T-cell (primary cell): ENCODE results near the gene ARHGEF16. TPM values are rescaled to one million over a fixed set of nuclear protein-coding genes. Genes with fewer than 3 reads are reported as not detected.

ENCODE experiments used
- ATAC-seq, 4 experiments: fragments of 200-7000 bp in 3 of 4; fragments of 150-1000 bp in 1 of 4; cut with Tn5 transposase; replicated peaks in 1 of 4; 1 replicate in 3 of 4; 2 replicates in 1 of 4; pipeline ENCODE4 v1.10.0; 2021; ENCODE audit warnings: moderate library complexity in 3 of 4, mild to moderate bottlenecking in 2 of 4, moderate number of reproducible peaks in 1 of 4
- CTCF ChIA-PET, 2 donors: fragments of 300-600 bp; sonication (Branson Sonifier 250); formaldehyde crosslinking; loops; one replicate each; lab custom pipeline; 2022; ENCODE audit warnings: antibody characterized with exemption in 2 of 2; lab: Charles Lee
- POLR2A ChIA-PET, 2 donors: fragments of 300-600 bp; sonication (Branson Sonifier 250); formaldehyde crosslinking; loops; one replicate each; lab custom pipeline; 2022; ENCODE audit warnings: antibody characterized with exemption in 2 of 2; lab: Charles Lee
- DNase-seq, 35 experiments: peaks; one replicate each; pipeline versions ENCODE4 v3.0.0 to v3.0.0-alpha.2; 2013 to 2023
- H3K27ac ChIP-seq: one replicate; pipeline ENCODE4 v1.5.1; 2013; ENCODE audit warnings: low read length
- H3K27me3 ChIP-seq, 2 experiments: replicated peaks in 1 of 2; 1 replicate in 1 of 2; 2 replicates in 1 of 2; pipeline versions ENCODE4 v1.6.1 to v1.7.0; 2013; ENCODE audit warnings: low read length in 1 of 2, mixed read lengths in 1 of 2; ENCODE audit not compliant: control insufficient read depth in 2 of 2, insufficient read depth in 2 of 2; ENCODE audit errors: extremely low read depth in 1 of 2
- H3K36me3 ChIP-seq, 2 donors: 1 replicate in 1 of 2; 2 replicates in 1 of 2; pipeline versions ENCODE4 v1.6.1 to v1.7.0; 2013; ENCODE audit warnings: low read length in 1 of 2; ENCODE audit not compliant: control insufficient read depth in 2 of 2, insufficient read depth in 1 of 2; ENCODE audit errors: extremely low read depth in 1 of 2
- H3K4me1 ChIP-seq, 2 experiments: 1 replicate in 1 of 2; 2 replicates in 1 of 2; pipeline versions ENCODE4 v1.6.1 to v1.7.0; 2013; ENCODE audit warnings: low read length in 2 of 2, mixed read lengths in 1 of 2; ENCODE audit not compliant: insufficient read depth in 2 of 2, control insufficient read depth in 1 of 2; ENCODE audit errors: extremely low read depth in 1 of 2
- H3K4me3 ChIP-seq, 2 donors: 1 replicate in 1 of 2; 2 replicates in 1 of 2; pipeline versions ENCODE4 v1.5.1 to v1.7.0; 2013; ENCODE audit warnings: mild to moderate bottlenecking in 2 of 2, low read length in 1 of 2, moderate library complexity in 1 of 2; ENCODE audit not compliant: control insufficient read depth in 1 of 2; ENCODE audit errors: extremely low read depth in 1 of 2
- H3K9me3 ChIP-seq: 2 replicates; pipeline ENCODE4 v1.7.0; 2013
- H3K27ac Mint-ChIP-seq, 2 donors: one replicate each; pipeline ENCODE4 v1.8.0; 2020 to 2021; ENCODE audit warnings: mild to moderate bottlenecking in 2 of 2, mixed read lengths in 2 of 2
- H3K27me3 Mint-ChIP-seq, 2 donors: one replicate each; pipeline ENCODE4 v1.8.0; 2021 to 2022; ENCODE audit warnings: mixed read lengths in 2 of 2
- H3K36me3 Mint-ChIP-seq: one replicate; pipeline ENCODE4 v1.8.0; 2021; ENCODE audit warnings: mixed read lengths
- H3K4me1 Mint-ChIP-seq, 3 donors: one replicate each; pipeline ENCODE4 v1.8.0; 2020 to 2022; ENCODE audit warnings: mixed read lengths in 3 of 3, mild to moderate bottlenecking in 1 of 3
- H3K4me3 Mint-ChIP-seq, 3 donors: one replicate each; pipeline ENCODE4 v1.8.0; 2020 to 2022; ENCODE audit warnings: mild to moderate bottlenecking in 3 of 3, mixed read lengths in 3 of 3, moderate library complexity in 3 of 3
- H3K9me3 Mint-ChIP-seq, 3 donors: one replicate each; pipeline ENCODE4 v1.8.0; 2020 to 2022; ENCODE audit warnings: mixed read lengths in 3 of 3
- WGBS: methylation state at CpG from one replicate; pipeline ENCODE4 v1.1.5; 2013; ENCODE audit warnings: missing lambda C conversion rate; ENCODE audit not compliant: insufficient coverage; 5-methylcytosine and 5-hydroxymethylcytosine counted together
- total RNA-seq, 35 experiments: library from RNA in 6 of 35; stranded (reverse) in 6 of 35; fragments of 120-200 nt in 1 of 35; gene quantifications; one replicate each; pipeline versions ENCODE4 v1.2.1 to v1.2.4 and lab custom pipeline; 2013 to 2026

The ARHGEF16 gene
- total RNA-seq, 5 donors from 2014 or later (not counting 1 experiment from before 2014, with no cell fraction given) = 0.22 to 0.44 (median 0.29) TPM; not detected in 1

DNA sequence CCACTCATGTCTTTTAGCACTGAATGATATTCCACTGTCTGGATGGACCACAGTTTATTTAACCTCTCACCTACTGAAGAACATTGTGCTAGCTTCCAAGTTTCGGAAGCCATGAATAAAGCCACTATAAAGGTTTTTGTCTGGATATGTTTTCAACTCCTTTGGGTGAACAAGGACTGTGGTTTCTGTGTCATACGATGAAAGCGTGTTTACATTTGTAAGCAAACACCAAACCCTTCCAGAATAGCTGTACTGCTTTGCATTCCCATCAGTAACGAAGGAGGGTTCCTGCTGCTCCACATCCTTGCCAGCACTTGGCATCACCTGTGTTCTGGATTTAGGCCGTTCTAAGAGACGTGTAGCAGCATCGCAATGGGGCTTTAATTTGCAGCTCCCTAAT is 10.7 kb upstream of the ARHGEF16 start:
- no peak overlapping the region for H3K4me3 ChIP-seq
- CTCF ChIA-PET = no interaction called here
- H3K36me3 ChIP-seq = no peaks in the 10 kb centered on the region
- 80% methylated on average over 4 of the region's 7 CpGs for WGBS
- no peak for ATAC-seq
- H3K27ac ChIP-seq = no peak overlapping the region
- no peaks in the 10 kb centered on the region for H3K9me3 ChIP-seq
- H3K27me3 Mint-ChIP-seq = peaks cover 0 to 10% of the 10 kb centered on the region in 2 donors
- POLR2A ChIA-PET = no interaction called here
- H3K27ac Mint-ChIP-seq = no peak overlapping the region
- H3K36me3 Mint-ChIP-seq = no peaks in the 10 kb centered on the region
- no peaks in the 10 kb centered on the region for H3K4me1 Mint-ChIP-seq
- DNase-seq = no peak
- H3K4me1 ChIP-seq = no peaks in the 10 kb centered on the region
- H3K4me3 Mint-ChIP-seq = no peak overlapping the region
- peaks cover 0 to 32% of the 10 kb centered on the region in 2 experiments for H3K27me3 ChIP-seq
- H3K9me3 Mint-ChIP-seq = peaks cover 0 to 11% (median 5%) of the 10 kb centered on the region in 3 donors

DNA sequence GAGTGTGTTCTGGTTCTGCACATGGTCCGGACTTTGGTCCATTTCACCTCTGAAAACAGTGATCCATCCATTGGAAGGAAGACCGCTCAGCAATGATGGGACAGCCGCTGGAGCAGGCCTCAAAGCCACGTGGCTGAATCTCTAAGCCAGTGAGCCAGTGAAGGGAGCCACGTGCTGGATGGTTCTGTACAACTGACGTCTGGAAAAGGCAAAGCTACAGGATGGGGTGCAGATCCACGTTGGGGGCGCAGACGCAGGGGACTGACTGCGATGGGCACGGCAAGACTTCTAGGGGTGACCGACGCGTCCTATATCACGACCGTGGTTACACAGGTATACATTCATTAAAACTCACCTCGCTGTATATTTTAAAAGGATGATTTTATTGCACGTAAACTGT is 10.2 kb upstream of the ARHGEF16 start:
- Mint-ChIP-seq H3K27ac (no peak overlapping the region), H3K4me1 (no peaks in the 10 kb centered on the region), H3K27me3 (peaks cover 0 to 10% of the 10 kb centered on the region in 2 donors), H3K36me3 (no peaks in the 10 kb centered on the region), H3K4me3 (no peak overlapping the region), H3K9me3 (peaks cover 0 to 11% (median 5%) of the 10 kb centered on the region in 3 donors)
- ATAC-seq = no peak
- Histone ChIP-seq H3K9me3 (no peaks in the 10 kb centered on the region), H3K27me3 (peaks cover 0 to 30% of the 10 kb centered on the region in 2 experiments), H3K4me1 (no peaks in the 10 kb centered on the region), H3K4me3 (no peak overlapping the region), H3K36me3 (no peaks in the 10 kb centered on the region), H3K27ac (no peak overlapping the region)
- POLR2A ChIA-PET = no interaction called here
- no peak for DNase-seq
- WGBS = 79% methylated on average over 9 of the region's 18 CpGs
- CTCF ChIA-PET = no interaction called here

DNA sequence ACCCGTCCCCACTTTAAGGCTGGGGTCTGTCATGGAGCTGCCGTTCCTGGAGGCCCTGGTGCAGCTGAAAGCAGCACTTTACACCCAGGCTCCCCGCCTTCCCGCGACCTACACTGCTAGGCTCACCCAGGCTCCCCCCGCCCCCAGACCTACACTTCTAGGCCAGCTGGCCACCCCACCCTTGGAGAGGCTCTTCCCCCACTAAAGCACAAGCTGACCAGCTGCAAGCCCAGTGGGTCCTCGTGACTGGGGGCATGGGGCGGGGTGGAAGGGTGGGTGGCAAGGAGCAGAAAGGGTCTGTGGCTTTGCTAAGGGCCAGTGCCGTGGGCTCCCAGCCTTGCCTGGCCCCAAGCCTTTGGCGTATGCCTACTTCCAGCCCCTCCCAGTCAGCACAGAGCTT is 9.7 kb upstream of the ARHGEF16 start:
- H3K36me3 Mint-ChIP-seq = no peaks in the 10 kb centered on the region
- no peak overlapping the region for H3K4me3 ChIP-seq
- H3K27ac ChIP-seq = no peak overlapping the region
- CTCF ChIA-PET = no interaction called here
- H3K9me3 ChIP-seq = no peaks in the 10 kb centered on the region
- H3K4me1 Mint-ChIP-seq = no peaks in the 10 kb centered on the region
- H3K9me3 Mint-ChIP-seq = peaks cover 0 to 11% (median 5%) of the 10 kb centered on the region in 3 donors
- WGBS = 10% methylated on average over 2 of the region's 10 CpGs
- H3K4me3 Mint-ChIP-seq = no peak overlapping the region
- peaks cover 3 to 10% of the 10 kb centered on the region in 2 donors for H3K27me3 Mint-ChIP-seq
- POLR2A ChIA-PET = no interaction called here
- H3K36me3 ChIP-seq = no peaks in the 10 kb centered on the region
- H3K27me3 ChIP-seq = peaks cover 0 to 29% of the 10 kb centered on the region in 2 experiments
- ATAC-seq (no peak), DNase-seq (no peak)
- no peaks in the 10 kb centered on the region for H3K4me1 ChIP-seq
- H3K27ac Mint-ChIP-seq = no peak overlapping the region

DNA sequence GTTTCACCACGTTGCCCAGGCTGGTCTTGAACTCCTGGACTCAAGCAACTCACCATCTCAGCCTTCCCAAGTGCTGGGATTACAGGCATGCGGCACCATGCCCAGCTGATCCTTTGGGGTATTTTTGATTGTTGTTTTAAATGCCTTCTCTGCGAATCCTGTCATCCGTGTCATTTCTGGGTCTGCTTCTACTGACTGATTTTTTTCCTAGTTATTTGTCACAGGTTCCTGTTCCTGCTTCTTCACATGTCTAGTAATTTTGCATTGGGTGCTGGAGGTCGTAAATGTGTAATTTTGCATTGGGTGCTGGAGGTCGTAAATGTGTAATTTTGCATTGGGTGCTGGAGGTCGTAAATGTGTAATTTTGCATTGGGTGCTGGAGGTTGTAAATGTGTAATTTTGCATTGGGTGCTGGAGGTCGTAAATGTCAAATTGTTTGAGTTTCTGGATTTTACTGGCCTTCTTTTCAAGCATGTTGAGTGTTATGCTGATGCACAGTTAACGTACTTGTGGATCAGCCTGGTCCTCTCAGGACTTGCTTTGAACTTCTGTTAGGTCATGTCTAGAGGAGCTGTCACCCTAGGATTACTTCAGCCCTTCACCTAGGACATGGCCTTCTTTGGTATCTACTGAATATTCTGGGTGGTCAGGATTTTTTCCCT is 4.1 kb upstream of the ARHGEF16 start:
- no peak for ATAC-seq

DNA sequence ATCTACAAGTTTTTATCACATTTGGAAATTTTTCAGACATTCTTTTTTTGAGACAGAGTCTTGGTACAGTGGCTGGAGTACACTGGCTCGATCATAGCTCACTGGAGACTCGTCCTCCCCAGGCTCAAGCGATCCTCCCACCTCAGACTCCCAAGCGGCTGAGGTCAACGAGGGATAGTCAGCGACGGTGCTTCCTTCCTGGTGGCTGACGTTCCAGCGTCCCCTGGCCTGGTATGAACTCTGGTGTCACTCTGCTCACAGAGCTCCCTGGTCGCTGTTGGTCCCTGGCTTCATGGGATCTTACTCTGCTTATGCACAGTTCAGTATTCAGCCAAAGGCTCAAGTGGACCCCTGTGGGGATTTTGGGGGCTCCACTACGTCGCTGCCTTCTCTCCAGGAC is 3.5 kb upstream of the ARHGEF16 start:
- 66% methylated on average over 11 of the region's 12 CpGs for WGBS
- no peaks in the 10 kb centered on the region for H3K9me3 ChIP-seq
- H3K4me1 Mint-ChIP-seq = peaks cover 2 to 4% (median 3%) of the 10 kb centered on the region in 3 donors

More for the DNA sequence above, 4.1 kb upstream of the ARHGEF16 start:
- H3K27me3 ChIP-seq = peaks cover 0 to 40% of the 10 kb centered on the region in 2 experiments
- ChIA-PET CTCF (interaction anchor here in 1 of 2 donors (0.5 kb wide), 1 partner anchor 1046 kb away, joined by 4 read pairs; no protein-coding TSS in a partner anchor), POLR2A (no interaction called here)
- H3K4me1 ChIP-seq = peaks cover 0 to 18% of the 10 kb centered on the region in 2 experiments
- Mint-ChIP-seq H3K27me3 (peaks cover 9 to 14% of the 10 kb centered on the region in 2 donors), H3K27ac (peak overlapping the region in 1 of 2 donors; percentile 12), H3K4me1 (peaks cover 2 to 4% (median 3%) of the 10 kb centered on the region in 3 donors), H3K36me3 (no peaks in the 10 kb centered on the region), H3K9me3 (peaks cover 0 to 11% (median 5%) of the 10 kb centered on the region in 3 donors), H3K4me3 (no peak overlapping the region)
- no peaks in the 10 kb centered on the region for H3K9me3 ChIP-seq
- DNase-seq = no peak
- no peak overlapping the region for H3K4me3 ChIP-seq
- no peak overlapping the region for H3K27ac ChIP-seq
- 57% methylated on average over 1 of the region's 9 CpGs for WGBS
- no peaks in the 10 kb centered on the region for H3K36me3 ChIP-seq

DNA sequence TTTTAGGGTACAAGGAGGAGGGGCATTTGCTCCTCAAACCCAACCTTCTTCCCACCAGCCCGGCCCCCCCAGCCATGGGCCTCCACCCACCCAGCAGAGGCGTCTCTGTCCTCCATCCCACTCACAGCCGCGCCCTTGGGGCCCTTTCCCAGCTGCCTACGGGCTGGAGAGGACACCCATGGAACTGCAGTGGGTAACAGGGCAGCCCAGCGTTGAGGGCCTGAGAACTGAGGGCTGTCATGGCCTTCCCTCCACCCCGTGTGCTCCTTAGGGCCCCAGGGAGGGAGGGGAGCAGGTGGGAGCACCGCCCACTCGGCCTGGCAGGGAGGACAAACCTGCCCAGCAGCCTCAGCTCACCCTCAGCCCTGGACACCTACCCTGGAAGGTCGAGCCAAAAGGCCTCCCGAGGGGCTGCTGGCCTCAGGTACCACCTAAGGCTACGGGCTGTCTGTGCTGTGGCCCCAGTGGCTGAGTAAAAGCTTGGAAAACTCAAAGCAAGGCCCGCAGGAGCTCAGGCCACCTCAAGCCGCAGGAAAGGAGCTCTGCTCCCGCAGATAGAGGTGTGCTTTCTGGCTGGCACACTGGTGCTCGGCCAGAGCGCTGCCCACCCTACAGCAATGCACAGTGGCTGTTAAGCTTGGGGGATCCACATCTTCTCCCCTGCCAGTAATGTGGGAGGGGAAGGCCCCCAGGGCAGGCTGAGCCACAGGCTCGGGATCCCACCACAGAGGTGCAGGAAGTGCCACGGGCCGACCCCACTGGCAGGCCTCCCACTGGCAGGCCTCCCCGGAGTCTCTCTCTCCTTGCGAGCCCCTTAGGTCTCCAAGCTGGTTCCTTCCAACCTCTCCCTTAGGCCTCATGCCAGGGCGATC is 2.2 kb upstream of the ARHGEF16 start:
- no peaks in the 10 kb centered on the region for H3K36me3 ChIP-seq
- H3K4me1 ChIP-seq = peaks cover 0 to 18% of the 10 kb centered on the region in 2 experiments
- DNase-seq (no peak), ATAC-seq (no peak)
- 73% methylated on average over 9 of the region's 23 CpGs for WGBS
- Mint-ChIP-seq H3K9me3 (peaks cover 0 to 8% (median 0%) of the 10 kb centered on the region in 3 donors), H3K36me3 (no peaks in the 10 kb centered on the region), H3K4me3 (no peak overlapping the region), H3K27ac (no peak overlapping the region), H3K4me1 (peaks cover 2 to 4% (median 3%) of the 10 kb centered on the region in 3 donors), H3K27me3 (peaks cover 9 to 14% of the 10 kb centered on the region in 2 donors)
- CTCF ChIA-PET = interaction anchor here (0.7 to 1.5 kb wide), 7 partner anchors 26 to 272 kb away, joined by 3 to 10 read pairs (median 3); no protein-coding TSS in a partner anchor
- no peak overlapping the region for H3K27ac ChIP-seq
- no peak overlapping the region for H3K4me3 ChIP-seq
- H3K9me3 ChIP-seq = no peaks in the 10 kb centered on the region
- H3K27me3 ChIP-seq = peaks cover 0 to 40% of the 10 kb centered on the region in 2 experiments
- POLR2A ChIA-PET = no interaction called here

More for the DNA sequence above, 3.5 kb upstream of the ARHGEF16 start:
- POLR2A ChIA-PET = no interaction called here
- no peak overlapping the region for H3K27ac Mint-ChIP-seq
- peaks cover 0 to 18% of the 10 kb centered on the region in 2 experiments for H3K4me1 ChIP-seq
- no peak overlapping the region for H3K27ac ChIP-seq
- no peak overlapping the region for H3K4me3 ChIP-seq
- H3K4me3 Mint-ChIP-seq = no peak overlapping the region
- no peaks in the 10 kb centered on the region for H3K36me3 ChIP-seq
- CTCF ChIA-PET = interaction anchor here in 1 of 2 donors (0.5 kb wide), 1 partner anchor 1046 kb away, joined by 4 read pairs; no protein-coding TSS in a partner anchor
- DNase-seq = no peak
- peaks cover 0 to 11% (median 4%) of the 10 kb centered on the region in 3 donors for H3K9me3 Mint-ChIP-seq
- H3K36me3 Mint-ChIP-seq = no peaks in the 10 kb centered on the region
- H3K27me3 Mint-ChIP-seq = peaks cover 9 to 14% of the 10 kb centered on the region in 2 donors
- ATAC-seq = no peak
- peaks cover 0 to 40% of the 10 kb centered on the region in 2 experiments for H3K27me3 ChIP-seq
